ENCODE measurements around the gene ZFP64. TPM values are rescaled to one million over a fixed set of nuclear protein-coding genes. Genes with fewer than 3 reads are reported as not detected.

Gene ZFP64
- total RNA-seq, 3 donors from 2014 or later, result 15.0 to 23.5 (median 15.3) TPM

DNA sequence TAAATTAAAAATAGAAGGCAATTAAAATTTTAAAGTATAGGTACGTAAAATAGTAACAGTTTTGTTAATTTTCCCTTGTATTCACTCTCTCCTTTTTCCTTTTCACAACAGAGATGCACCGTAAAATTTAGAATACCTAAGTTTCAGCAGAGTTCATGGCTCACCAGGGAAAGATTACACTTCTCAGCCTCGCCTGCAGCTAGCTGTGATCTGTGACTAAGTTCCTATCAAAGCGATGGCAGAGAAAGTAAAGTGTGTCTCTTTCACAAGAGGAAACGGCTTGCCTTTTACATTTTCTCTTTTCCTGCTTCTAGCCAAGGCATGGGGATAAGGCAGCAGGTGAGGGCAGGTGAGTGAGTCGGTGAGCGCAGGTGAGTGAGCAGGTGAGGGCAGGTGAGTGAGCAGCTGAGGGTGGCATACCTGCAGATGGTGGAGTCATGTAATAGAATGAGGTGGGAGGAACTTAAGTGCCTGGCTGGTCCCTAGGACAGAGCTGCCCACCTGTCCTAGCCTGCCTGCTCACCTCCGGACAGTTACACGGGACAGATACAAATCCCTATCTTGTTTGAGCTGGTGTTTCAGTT is 30.9 kb downstream of the ZFP64 start:
- peaks cover 6% of the 10 kb centered on the region for H3K36me3 ChIP-seq (ENCODE audit: low read depth)
- ATAC-seq, result peak; percentile 29
- TF ChIP-seq, protein P1, sequence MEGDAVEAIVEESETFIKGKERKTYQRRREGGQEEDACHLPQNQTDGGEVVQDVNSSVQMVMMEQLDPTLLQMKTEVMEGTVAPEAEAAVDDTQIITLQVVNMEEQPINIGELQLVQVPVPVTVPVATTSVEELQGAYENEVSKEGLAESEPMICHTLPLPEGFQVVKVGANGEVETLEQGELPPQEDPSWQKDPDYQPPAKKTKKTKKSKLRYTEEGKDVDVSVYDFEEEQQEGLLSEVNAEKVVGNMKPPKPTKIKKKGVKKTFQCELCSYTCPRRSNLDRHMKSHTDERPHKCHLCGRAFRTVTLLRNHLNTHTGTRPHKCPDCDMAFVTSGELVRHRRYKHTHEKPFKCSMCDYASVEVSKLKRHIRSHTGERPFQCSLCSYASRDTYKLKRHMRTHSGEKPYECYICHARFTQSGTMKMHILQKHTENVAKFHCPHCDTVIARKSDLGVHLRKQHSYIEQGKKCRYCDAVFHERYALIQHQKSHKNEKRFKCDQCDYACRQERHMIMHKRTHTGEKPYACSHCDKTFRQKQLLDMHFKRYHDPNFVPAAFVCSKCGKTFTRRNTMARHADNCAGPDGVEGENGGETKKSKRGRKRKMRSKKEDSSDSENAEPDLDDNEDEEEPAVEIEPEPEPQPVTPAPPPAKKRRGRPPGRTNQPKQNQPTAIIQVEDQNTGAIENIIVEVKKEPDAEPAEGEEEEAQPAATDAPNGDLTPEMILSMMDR (IDR thresholded peaks at IDR 0.05), result no peak

DNA sequence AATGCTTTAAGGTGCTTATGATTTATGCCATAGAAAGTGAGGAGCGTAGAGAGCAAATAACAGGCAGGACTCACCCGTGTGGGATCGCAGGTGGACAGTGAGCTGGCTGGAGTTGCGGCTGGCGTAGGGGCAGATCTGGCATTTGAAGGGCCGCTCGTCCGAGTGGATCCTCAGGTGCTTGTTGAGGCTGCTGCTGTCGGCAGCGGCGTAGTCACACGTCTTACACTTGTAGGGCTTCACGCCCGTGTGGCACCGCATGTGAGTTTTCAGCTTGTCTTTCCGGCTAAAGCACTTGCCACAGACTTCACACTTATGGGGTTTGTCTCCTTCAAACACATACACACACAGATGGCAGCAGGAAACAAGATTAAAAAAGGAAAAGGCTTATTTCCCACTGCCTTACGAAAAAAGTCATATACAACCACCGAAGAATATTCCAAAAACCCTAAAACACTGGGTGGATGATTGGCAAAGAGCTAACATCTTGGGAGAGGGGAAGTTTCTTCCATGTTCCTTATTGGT is 31.5 kb downstream of the ZFP64 start:
- intact Hi-C loops (cut with DNase I, micrococcal nuclease), result no loop called here
- Histone ChIP-seq H3K4me1 (ENCODE audit: low read depth) (no peaks in the 10 kb centered on the region), H3K36me3 (ENCODE audit: low read depth) (peaks cover 6% of the 10 kb centered on the region), H3K4me3 (no peak overlapping the region), H3K9me3 (no peaks in the 10 kb centered on the region)
- TF ChIP-seq, protein P1 (IDR thresholded peaks at IDR 0.05), result no peak
- no peak for ATAC-seq
- DNase-seq, result no peak

More for the DNA sequence above, 30.9 kb downstream of the ZFP64 start:
- intact Hi-C loops (cut with DNase I, micrococcal nuclease), result no loop called here
- DNase-seq, result no peak
- no peaks in the 10 kb centered on the region for H3K4me1 ChIP-seq (ENCODE audit: low read depth)
- no peak overlapping the region for H3K4me3 ChIP-seq
- H3K9me3 ChIP-seq, result no peaks in the 10 kb centered on the region

DNA sequence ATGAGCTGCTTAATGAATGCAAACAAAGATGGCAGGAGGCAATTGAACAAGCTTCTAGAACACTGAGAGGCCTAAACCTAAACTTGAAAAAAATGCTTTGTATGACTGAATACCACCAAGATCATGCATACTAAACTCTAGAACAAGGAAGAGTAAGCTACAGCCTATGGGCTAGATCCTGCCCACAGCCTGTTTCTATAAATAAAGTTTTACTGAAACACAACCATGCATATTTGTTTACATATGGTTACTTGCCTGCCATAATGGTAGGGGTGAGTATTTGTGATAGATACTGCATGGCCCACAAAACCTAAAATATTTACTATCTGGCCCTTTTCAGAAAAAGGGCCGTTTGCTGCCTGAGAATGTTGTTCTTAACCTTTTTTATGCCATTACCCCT is 37.0 kb downstream of the ZFP64 start:
- Histone ChIP-seq H3K36me3 (ENCODE audit: low read depth) (peaks cover 6% of the 10 kb centered on the region), H3K9me3 (no peaks in the 10 kb centered on the region), H3K4me3 (no peak overlapping the region), H3K4me1 (ENCODE audit: low read depth) (no peaks in the 10 kb centered on the region)
- ATAC-seq (no peak), DNase-seq (no peak)
- TF ChIP-seq, protein P1 (IDR thresholded peaks at IDR 0.05), result no peak
- intact Hi-C loops (cut with DNase I, micrococcal nuclease), result no loop called here

DNA sequence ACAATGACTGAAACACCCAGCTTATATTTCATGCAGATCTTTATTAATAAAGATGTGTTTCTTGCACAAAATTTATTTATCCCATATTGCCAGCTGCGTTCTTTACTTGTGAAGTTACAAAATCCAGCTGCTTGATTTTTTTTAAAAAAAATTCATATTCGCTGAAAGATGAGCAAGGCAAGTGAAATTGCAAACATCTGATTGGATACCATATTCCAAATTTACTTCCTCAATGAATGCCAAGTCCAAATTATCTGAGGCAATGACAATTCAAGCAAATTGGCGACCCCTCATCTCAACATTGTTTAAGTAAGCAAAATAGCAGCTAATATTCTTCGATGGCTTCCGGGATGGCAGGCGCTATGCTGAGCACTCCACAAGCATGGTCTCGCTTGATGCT is 37.7 kb downstream of the ZFP64 start:
- Histone ChIP-seq H3K4me3 (no peak overlapping the region), H3K4me1 (ENCODE audit: low read depth) (no peaks in the 10 kb centered on the region), H3K9me3 (no peaks in the 10 kb centered on the region), H3K36me3 (ENCODE audit: low read depth) (peaks cover under 1% of the 10 kb centered on the region)
- TF ChIP-seq, protein P1 (IDR thresholded peaks at IDR 0.05), result no peak
- ATAC-seq, result no peak
- DNase-seq, result no peak
- intact Hi-C loops (cut with DNase I, micrococcal nuclease), result no loop called here

DNA sequence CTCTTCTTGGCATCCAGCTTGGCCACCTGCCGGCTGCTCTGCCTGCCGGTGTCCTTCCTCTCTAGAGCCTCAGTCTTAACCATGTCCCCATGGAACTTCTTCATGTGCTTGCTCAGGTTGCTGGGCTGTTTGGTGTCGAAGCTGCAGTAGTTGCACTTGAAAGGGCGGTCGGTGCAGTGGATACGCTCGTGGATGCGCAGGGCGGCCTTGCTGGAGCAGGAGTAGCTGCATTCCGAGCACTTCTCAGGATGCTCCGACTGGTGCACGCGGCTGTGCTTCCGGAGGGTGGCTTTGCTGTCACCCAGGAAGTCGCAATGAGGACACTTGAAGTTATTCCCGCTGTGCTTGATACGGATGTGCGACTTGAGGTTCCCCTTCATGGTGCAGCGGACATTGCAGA is 38.7 kb downstream of the ZFP64 start:
- H3K4me1 ChIP-seq (ENCODE audit: low read depth), result no peaks in the 10 kb centered on the region
- no peaks in the 10 kb centered on the region for H3K9me3 ChIP-seq
- TF ChIP-seq, protein P1 (IDR thresholded peaks at IDR 0.05), result no peak
- no peak for ATAC-seq
- intact Hi-C loops (cut with DNase I, micrococcal nuclease), result no loop called here
- no peak overlapping the region for H3K4me3 ChIP-seq
- no peaks in the 10 kb centered on the region for H3K36me3 ChIP-seq (ENCODE audit: low read depth)
- DNase-seq, result no peak

Measured in mucosa of descending colon (tissue), 3 donors.